Coronary artery (tissue), 2 donors: Measurements from ENCODE around the gene SIM1.

Source experiments
- DNase-seq: peaks from one replicate; pipeline ENCODE4 v3.0.0-alpha.2; 2017; ENCODE audit warnings: low spot score
- H3K27ac ChIP-seq, 2 donors: fragments of 200-600 bp; sonication (generic); one replicate each; pipeline ENCODE4 v1.5.1; 2016 to 2019
- H3K4me3 ChIP-seq: fragments of 200-600 bp; sonication (generic); 2 replicates; pipeline ENCODE4 v1.5.1; 2016; ENCODE audit warnings: mild to moderate bottlenecking, moderate library complexity
- TF ChIP-seq, protein P1 (sequence below): fragments of 200-600 bp; sonication (generic); IDR thresholded peaks from one replicate; pipeline ENCODE4 v1.5.1; 2019; ENCODE audit warnings: antibody characterized with exemption

SIM1 gene

DNA sequence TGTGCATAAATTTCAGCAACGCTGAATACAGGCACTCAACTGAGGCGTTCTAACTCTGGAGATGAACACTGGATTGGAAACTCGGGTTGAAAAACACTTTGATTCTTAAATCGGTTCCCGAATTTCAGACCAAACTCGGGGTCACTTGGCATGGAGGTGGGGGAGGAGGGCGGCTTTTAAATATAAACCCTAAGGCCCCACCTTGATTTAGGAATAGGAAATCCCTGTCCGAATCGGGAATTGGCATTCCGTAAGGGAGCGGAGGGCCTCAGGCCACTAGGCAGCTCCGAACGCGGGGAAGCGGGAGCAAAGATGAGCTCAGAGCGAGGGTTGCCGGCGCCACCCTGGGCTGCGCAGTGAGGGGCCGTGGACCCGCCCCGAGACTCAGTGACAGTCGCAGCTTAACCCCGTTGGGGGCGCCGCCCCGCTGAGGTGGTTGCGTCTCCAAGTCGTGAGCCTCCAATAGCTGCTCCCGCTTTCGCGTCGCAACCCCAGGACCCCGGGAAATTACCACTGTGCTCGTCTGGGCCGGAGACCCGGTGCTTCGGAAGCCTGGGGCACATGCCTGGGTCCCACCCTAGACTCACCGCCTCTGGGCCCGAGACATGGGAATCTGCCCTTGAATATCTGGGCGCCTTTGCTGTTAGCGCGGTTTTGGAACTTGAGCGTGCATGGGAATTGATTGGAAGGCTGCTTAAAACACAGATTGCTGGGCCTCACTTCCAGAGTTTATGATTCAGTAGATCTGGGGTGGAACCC is 4.6 kb upstream of the SIM1 start:
- DNase-seq, result no peak
- H3K4me3 ChIP-seq, result no peak overlapping the region
- H3K27ac ChIP-seq, result no peak overlapping the region
- TF ChIP-seq, protein P1, sequence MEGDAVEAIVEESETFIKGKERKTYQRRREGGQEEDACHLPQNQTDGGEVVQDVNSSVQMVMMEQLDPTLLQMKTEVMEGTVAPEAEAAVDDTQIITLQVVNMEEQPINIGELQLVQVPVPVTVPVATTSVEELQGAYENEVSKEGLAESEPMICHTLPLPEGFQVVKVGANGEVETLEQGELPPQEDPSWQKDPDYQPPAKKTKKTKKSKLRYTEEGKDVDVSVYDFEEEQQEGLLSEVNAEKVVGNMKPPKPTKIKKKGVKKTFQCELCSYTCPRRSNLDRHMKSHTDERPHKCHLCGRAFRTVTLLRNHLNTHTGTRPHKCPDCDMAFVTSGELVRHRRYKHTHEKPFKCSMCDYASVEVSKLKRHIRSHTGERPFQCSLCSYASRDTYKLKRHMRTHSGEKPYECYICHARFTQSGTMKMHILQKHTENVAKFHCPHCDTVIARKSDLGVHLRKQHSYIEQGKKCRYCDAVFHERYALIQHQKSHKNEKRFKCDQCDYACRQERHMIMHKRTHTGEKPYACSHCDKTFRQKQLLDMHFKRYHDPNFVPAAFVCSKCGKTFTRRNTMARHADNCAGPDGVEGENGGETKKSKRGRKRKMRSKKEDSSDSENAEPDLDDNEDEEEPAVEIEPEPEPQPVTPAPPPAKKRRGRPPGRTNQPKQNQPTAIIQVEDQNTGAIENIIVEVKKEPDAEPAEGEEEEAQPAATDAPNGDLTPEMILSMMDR, result no peak

DNA sequence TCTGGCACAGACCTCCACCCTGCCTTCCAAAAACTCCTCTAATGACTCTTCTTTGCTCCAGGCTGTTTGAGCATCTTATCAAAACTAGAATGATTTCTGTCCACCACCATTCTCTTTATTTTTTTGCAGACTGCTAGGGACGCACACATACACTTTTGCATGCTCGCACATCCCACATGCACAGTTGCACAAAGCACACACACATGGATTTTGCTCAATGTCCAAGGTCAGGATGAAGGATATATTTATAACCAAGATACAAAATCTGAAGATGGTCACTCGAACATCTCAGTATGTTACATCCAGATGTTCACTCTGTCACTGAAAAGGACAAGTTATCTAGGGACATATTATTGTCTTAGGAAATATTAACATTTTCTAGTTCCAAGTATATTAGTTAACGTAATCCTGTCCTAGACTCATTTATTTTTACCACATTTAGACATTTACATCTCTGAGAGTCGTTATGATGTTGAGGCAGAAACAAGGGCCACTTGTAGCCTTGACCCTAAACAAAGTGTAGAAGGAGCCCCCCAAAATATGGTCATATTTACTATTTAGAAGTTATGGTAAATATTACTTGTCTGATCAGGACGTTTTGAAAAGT is 3.4 kb upstream of the SIM1 start:
- H3K27ac ChIP-seq, result no peak overlapping the region
- TF ChIP-seq, protein P1, result no peak
- DNase-seq, result no peak
- no peak overlapping the region for H3K4me3 ChIP-seq

DNA sequence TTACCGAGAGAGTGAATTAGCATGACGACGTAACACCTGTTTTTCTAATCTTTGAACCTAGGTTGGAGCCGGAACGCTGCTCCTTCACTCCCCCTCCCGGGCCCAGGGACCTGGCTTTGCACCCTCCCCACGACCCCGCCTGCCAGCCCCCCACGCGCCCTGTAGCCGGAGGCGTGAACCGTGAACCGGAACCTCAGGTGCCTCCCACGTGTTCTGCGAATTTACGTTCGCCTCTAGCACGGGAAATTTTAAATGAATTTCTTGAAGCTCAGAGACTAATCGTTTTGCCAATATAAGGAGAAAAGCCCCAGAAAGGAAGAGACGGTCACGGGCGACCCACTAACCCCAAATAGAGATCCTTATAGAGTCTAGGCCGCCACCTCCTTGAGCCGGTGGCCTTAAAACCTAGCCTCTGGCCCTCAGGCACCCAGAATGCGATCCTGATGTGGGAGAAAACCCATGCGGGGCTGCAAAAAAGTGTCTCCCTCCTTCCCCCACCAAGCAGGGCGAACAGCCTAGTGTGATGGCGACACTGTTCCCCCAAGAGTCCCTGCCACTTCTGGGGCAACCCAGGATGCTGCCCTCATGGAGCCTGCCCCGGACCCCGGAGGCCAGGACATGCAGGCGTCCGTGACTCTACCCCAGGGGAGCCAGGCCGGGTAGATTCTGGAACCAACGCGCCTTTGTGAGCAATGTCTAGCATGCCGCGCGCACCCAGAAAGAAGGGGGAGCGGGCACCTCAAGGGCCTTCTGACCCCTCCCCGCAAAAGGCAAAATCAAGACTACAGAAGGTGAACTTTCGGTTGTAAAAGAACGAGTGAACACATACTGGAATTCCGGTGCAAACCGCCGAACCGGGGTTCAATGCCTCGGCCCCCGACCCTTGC is 2.7 kb upstream of the SIM1 start:
- no peak for DNase-seq
- Histone ChIP-seq H3K4me3 (no peak overlapping the region), H3K27ac (no peak overlapping the region)
- TF ChIP-seq, protein P1, result no peak

DNA sequence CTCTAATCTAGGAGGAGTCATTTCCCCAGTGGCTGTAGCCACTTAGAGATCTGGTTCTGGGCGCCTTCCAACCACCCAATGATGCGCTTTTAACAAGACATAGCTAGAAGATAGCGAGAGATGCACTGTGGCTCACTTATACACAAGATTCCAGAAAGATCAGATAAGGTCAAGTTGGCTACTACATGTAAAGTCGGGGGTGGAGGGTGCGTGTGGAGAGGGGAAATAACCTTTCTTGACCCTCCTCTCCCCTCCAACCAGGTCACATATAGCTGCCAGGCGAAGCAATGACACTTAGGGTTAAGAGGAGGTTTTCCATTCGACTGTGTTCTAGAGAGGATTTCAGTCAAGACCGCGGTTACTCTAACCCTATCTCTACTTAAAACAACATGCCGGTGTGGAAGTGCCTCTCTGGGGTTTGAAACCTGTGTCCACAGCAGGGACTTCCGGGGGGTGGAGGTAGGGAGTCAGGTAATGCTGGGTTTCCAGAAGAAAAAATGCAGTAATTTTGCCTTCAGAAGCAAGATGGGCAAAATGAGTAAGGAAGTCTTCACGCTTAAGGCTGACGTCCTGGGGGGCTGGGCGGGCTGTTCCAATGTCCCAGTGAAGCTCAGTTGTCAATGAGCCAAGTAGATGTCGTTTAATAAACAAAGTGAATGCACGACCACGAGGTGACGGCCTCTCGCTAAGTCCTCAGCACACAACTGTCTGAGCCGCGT is 1.8 kb upstream of the SIM1 start:
- no peak for DNase-seq
- TF ChIP-seq, protein P1, result no peak
- Histone ChIP-seq H3K4me3 (no peak overlapping the region), H3K27ac (no peak overlapping the region)

DNA sequence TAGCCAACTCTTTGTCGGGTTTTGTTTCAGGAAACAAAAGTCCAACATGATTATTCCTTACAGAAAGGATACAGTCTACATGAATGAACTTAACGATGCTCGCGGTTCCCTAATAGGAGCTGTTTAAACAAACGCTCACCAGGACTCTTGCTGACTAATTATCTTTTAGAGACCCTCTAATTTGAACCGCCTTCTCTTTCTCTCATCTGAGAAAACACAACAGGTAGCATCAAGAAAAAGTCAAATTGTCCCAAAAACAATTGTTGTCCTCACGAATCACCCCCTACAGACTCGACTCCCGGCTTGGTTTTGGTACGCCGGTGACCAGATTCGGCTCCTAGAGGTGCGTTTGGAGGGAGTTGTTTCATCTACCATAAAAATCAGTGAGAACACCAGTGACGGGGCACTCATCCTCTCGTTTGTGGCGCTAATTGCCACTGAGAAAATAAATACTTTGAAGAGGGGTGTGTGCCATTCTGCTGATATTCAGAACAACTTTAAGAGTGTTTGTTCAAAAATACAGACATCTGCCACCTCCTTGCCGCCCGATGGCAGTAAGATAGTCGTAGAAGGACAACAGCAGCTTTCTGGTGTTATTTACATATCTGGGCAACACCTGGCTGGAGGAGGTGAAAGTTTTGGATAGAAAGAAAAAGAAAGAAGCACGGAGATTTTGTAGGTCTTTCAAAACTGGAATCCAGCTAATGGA is 1.1 kb upstream of the SIM1 start:
- peak overlapping the region; percentile 60 for H3K4me3 ChIP-seq
- no peak overlapping the region for H3K27ac ChIP-seq
- DNase-seq, result no peak
- TF ChIP-seq, protein P1, result no peak

DNA sequence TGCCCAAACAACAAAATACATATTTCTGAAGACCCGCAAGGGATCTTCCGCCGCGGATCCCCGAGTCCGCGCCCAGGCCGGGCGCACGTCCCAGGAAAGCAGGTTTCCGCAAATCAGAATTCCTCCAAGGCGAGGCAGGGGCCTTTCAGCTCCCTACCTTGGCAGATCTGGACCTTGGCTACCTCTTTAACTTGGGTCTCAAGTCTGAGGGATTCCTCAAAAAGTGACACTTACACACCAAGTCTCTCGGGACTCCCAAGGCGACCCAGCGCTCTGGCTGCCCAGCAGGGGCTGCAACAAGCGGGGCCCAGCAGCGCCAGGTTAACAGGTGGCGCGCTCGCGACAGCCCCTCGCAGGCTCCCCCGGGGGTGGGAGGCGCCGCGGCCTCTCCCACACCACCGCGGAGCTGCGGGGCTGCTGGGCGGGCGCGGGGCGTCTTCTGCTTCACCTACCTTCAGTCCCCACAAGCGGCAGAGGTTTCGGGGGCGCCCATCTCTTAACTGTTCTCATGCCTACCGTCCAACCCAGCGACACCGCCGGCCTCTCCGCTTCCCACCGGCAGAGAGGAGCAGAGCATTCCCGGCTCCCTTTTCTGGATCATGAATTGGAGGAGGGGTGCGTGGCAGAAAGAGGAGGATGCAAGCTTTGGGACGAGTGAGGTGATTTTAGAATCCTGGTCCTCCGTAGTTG is 414 bp downstream of the SIM1 start:
- Histone ChIP-seq H3K4me3 (peak overlapping the region; percentile 60), H3K27ac (no peak overlapping the region)
- TF ChIP-seq, protein P1, result no peak
- no peak for DNase-seq
